Memory B cell (primary cell): ENCODE measurements around the gene POU3F3.

ENCODE experiments used
- ATAC-seq: fragments of 150-1000 bp; cut with Tn5 transposase; 2 replicates; pipeline ENCODE4 v1.10.0; 2021; ENCODE audit warnings: low read depth, mild to moderate bottlenecking, moderate library complexity
- DNase-seq, 2 donors: peaks; one replicate each; pipeline ENCODE4 v3.0.0; 2022; ENCODE audit warnings: low spot score in 2 of 2
- H3K27ac Mint-ChIP-seq: one replicate; pipeline ENCODE4 v1.8.0; 2022; ENCODE audit warnings: mild to moderate bottlenecking, moderate library complexity, mixed read lengths
- H3K27me3 Mint-ChIP-seq: one replicate; pipeline ENCODE4 v1.8.0; 2022; ENCODE audit warnings: mixed read lengths
- H3K36me3 Mint-ChIP-seq: one replicate; pipeline ENCODE4 v1.8.0; 2022; ENCODE audit warnings: mild to moderate bottlenecking, mixed read lengths
- H3K4me1 Mint-ChIP-seq: one replicate; pipeline ENCODE4 v1.8.0; 2022; ENCODE audit warnings: mixed read lengths
- H3K4me3 Mint-ChIP-seq: one replicate; pipeline ENCODE4 v1.8.0; 2022; ENCODE audit warnings: mild to moderate bottlenecking, moderate library complexity, mixed read lengths
- H3K9me3 Mint-ChIP-seq: one replicate; pipeline ENCODE4 v1.8.0; 2022; ENCODE audit warnings: mixed read lengths

Gene POU3F3

GRCh38 chr2:104840893-104841585, 12.9 kb upstream of the POU3F3 start:
- DNase-seq, result no peak
- peaks cover 12% of the 10 kb centered on the region for H3K27me3 Mint-ChIP-seq
- peaks cover 2% of the 10 kb centered on the region for H3K9me3 Mint-ChIP-seq
- H3K4me3 Mint-ChIP-seq, result no peak overlapping the region
- no peak overlapping the region for H3K27ac Mint-ChIP-seq
- peaks cover 8% of the 10 kb centered on the region for H3K4me1 Mint-ChIP-seq
- peaks cover 2% of the 10 kb centered on the region for H3K36me3 Mint-ChIP-seq
- ATAC-seq, result no peak

- no peak overlapping the region for H3K4me3 Mint-ChIP-seq
- ATAC-seq, result no peak
- peaks cover 2% of the 10 kb centered on the region for H3K36me3 Mint-ChIP-seq
- H3K27me3 Mint-ChIP-seq, result peaks cover 18% of the 10 kb centered on the region
- DNase-seq, result no peak
- peaks cover 8% of the 10 kb centered on the region for H3K4me1 Mint-ChIP-seq
- H3K9me3 Mint-ChIP-seq, result peaks cover 2% of the 10 kb centered on the region
- H3K27ac Mint-ChIP-seq, result no peak overlapping the region
Observed at GRCh38 chr2:104841744-104842143, 12.2 kb upstream of the POU3F3 start.

- Mint-ChIP-seq H3K27ac (peak overlapping the region; percentile 86), H3K4me1 (peaks cover 11% of the 10 kb centered on the region), H3K9me3 (peaks cover 2% of the 10 kb centered on the region), H3K27me3 (peaks cover 35% of the 10 kb centered on the region), H3K36me3 (peaks cover 2% of the 10 kb centered on the region), H3K4me3 (no peak overlapping the region)
- ATAC-seq (no peak), DNase-seq (no peak)
Observed at GRCh38 chr2:104844807-104845551, 8.9 kb upstream of the POU3F3 start.

- H3K36me3 Mint-ChIP-seq, result peaks cover 2% of the 10 kb centered on the region
- H3K27me3 Mint-ChIP-seq, result peaks cover 38% of the 10 kb centered on the region
- DNase-seq (no peak), ATAC-seq (no peak)
- H3K27ac Mint-ChIP-seq, result peak overlapping the region; percentile 86
- peaks cover 2% of the 10 kb centered on the region for H3K9me3 Mint-ChIP-seq
- H3K4me1 Mint-ChIP-seq, result peaks cover 12% of the 10 kb centered on the region
- no peak overlapping the region for H3K4me3 Mint-ChIP-seq
Observed at GRCh38 chr2:104845552-104845931, 8.4 kb upstream of the POU3F3 start.

GRCh38 chr2:104845946-104846785, 7.7 kb upstream of the POU3F3 start:
- Mint-ChIP-seq H3K4me1 (peaks cover 14% of the 10 kb centered on the region), H3K27me3 (peaks cover 43% of the 10 kb centered on the region), H3K27ac (peak overlapping the region; percentile 86), H3K9me3 (peaks cover 2% of the 10 kb centered on the region), H3K36me3 (peaks cover 2% of the 10 kb centered on the region), H3K4me3 (no peak overlapping the region)
- DNase-seq, result no peak
- no peak for ATAC-seq

- peaks cover 18% of the 10 kb centered on the region for H3K4me1 Mint-ChIP-seq
- DNase-seq (no peak), ATAC-seq (no peak)
- H3K4me3 Mint-ChIP-seq, result no peak overlapping the region
- H3K9me3 Mint-ChIP-seq, result peaks cover 2% of the 10 kb centered on the region
- peaks cover 2% of the 10 kb centered on the region for H3K36me3 Mint-ChIP-seq
- H3K27me3 Mint-ChIP-seq, result peaks cover 45% of the 10 kb centered on the region
- no peak overlapping the region for H3K27ac Mint-ChIP-seq
Observed at GRCh38 chr2:104846786-104847585, 6.9 kb upstream of the POU3F3 start.

GRCh38 chr2:104847586-104848160, 6.2 kb upstream of the POU3F3 start:
- Mint-ChIP-seq H3K27ac (no peak overlapping the region), H3K27me3 (peaks cover 46% of the 10 kb centered on the region), H3K9me3 (peaks cover 2% of the 10 kb centered on the region), H3K4me3 (no peak overlapping the region), H3K4me1 (peaks cover 21% of the 10 kb centered on the region), H3K36me3 (peaks cover 2% of the 10 kb centered on the region)
- no peak for ATAC-seq
- DNase-seq, result no peak

GRCh38 chr2:104848526-104848925, 5.4 kb upstream of the POU3F3 start:
- Mint-ChIP-seq H3K4me3 (no peak overlapping the region), H3K27me3 (peaks cover 50% of the 10 kb centered on the region), H3K9me3 (peaks cover 2% of the 10 kb centered on the region), H3K4me1 (peaks cover 25% of the 10 kb centered on the region), H3K27ac (no peak overlapping the region), H3K36me3 (peaks cover 5% of the 10 kb centered on the region)
- no peak for DNase-seq
- ATAC-seq, result no peak

- peaks cover 2% of the 10 kb centered on the region for H3K9me3 Mint-ChIP-seq
- H3K4me1 Mint-ChIP-seq, result peaks cover 25% of the 10 kb centered on the region
- H3K4me3 Mint-ChIP-seq, result no peak overlapping the region
- peaks cover 50% of the 10 kb centered on the region for H3K27me3 Mint-ChIP-seq
- H3K27ac Mint-ChIP-seq, result no peak overlapping the region
- no peak for DNase-seq
- ATAC-seq, result no peak
- H3K36me3 Mint-ChIP-seq, result peaks cover 7% of the 10 kb centered on the region
Observed at GRCh38 chr2:104849101-104849500, 4.8 kb upstream of the POU3F3 start.

- no peak for DNase-seq
- ATAC-seq, result peak; percentile 47
- H3K27me3 Mint-ChIP-seq, result peaks cover 53% of the 10 kb centered on the region
- peaks cover 9% of the 10 kb centered on the region for H3K36me3 Mint-ChIP-seq
- no peak overlapping the region for H3K4me3 Mint-ChIP-seq
- peaks cover 25% of the 10 kb centered on the region for H3K4me1 Mint-ChIP-seq
- peaks cover 5% of the 10 kb centered on the region for H3K9me3 Mint-ChIP-seq
- no peak overlapping the region for H3K27ac Mint-ChIP-seq
Observed at GRCh38 chr2:104849618-104850141, 4.2 kb upstream of the POU3F3 start.

- Mint-ChIP-seq H3K27ac (no peak overlapping the region), H3K4me3 (no peak overlapping the region), H3K27me3 (peaks cover 51% of the 10 kb centered on the region), H3K36me3 (peaks cover 8% of the 10 kb centered on the region), H3K4me1 (peaks cover 23% of the 10 kb centered on the region), H3K9me3 (peaks cover 2% of the 10 kb centered on the region)
- no peak for ATAC-seq
- DNase-seq, result no peak
Observed at GRCh38 chr2:104850361-104851290, 3.3 kb upstream of the POU3F3 start.

- ATAC-seq (no peak), DNase-seq (no peak)
- H3K9me3 Mint-ChIP-seq, result peaks cover 2% of the 10 kb centered on the region
- peaks cover 8% of the 10 kb centered on the region for H3K36me3 Mint-ChIP-seq
- peak overlapping the region; percentile 3 for H3K4me3 Mint-ChIP-seq
- H3K27me3 Mint-ChIP-seq, result peaks cover 46% of the 10 kb centered on the region
- H3K27ac Mint-ChIP-seq, result no peak overlapping the region
- peaks cover 23% of the 10 kb centered on the region for H3K4me1 Mint-ChIP-seq
Observed at GRCh38 chr2:104851291-104852089, 2.4 kb upstream of the POU3F3 start.
